Cardiac muscle cell (in vitro differentiated cells and primary cell): ENCODE results near the gene CACNG4. TPM values are rescaled to one million over a fixed set of nuclear protein-coding genes. Genes with fewer than 3 reads are reported as not detected.

ENCODE experiments used
- DNase-seq, 2 donors: peaks; one replicate each; pipeline versions ENCODE4 v3.0.0 to v3.0.0-alpha.2; 2010 to 2017; ENCODE audit warnings: low read depth in 1 of 2, low spot score in 1 of 2
- H3K27ac ChIP-seq: fragments of 200-600 bp; sonication (generic); 2 replicates; pipeline ENCODE4 v1.5.1; 2016
- H3K27me3 ChIP-seq: fragments of 200-600 bp; sonication (generic); 2 replicates; pipeline ENCODE4 v1.6.0; 2016; ENCODE audit warnings: control low read depth
- H3K36me3 ChIP-seq: fragments of 200-600 bp; sonication (generic); 2 replicates; pipeline ENCODE4 v1.5.1; 2016; ENCODE audit warnings: control low read depth
- H3K4me1 ChIP-seq: fragments of 200-600 bp; sonication (generic); 2 replicates; pipeline ENCODE4 v1.8.1; 2017; ENCODE audit warnings: low read depth, mild to moderate bottlenecking, mixed run types
- H3K4me3 ChIP-seq: fragments of 200-600 bp; sonication (generic); 2 replicates; pipeline ENCODE4 v1.5.1; 2016; ENCODE audit warnings: mild to moderate bottlenecking
- H3K9me3 ChIP-seq: fragments of 200-600 bp; sonication (generic); 2 replicates; pipeline ENCODE4 v1.5.1; 2017; ENCODE audit warnings: low read depth, mild to moderate bottlenecking, control low read depth
- polyA plus RNA-seq: library from polyadenylated mRNA; unstranded; fragments of >200 nt; fragmentation: Nextera tagmentation; extraction: Ambion mirVana; gene quantifications from 2 replicates; pipeline ENCODE4 v1.2.1, GENCODE V29; 2016
- total RNA-seq: library from RNA; depleted of rRNA; stranded (reverse); fragments of >200 nt; gene quantifications from 2 replicates; pipeline ENCODE4 v1.2.3, GENCODE V29; 2016
- TF ChIP-seq, protein P1 (sequence below): IDR thresholded peaks from 2 replicates; pipeline ENCODE4 v1.5.1; 2012; ENCODE audit warnings: low read depth, mild to moderate bottlenecking, low read length

Gene CACNG4
- total and polyA plus RNA-seq, 2 experiments from 2014 or later: 1.2 TPM

DNA sequence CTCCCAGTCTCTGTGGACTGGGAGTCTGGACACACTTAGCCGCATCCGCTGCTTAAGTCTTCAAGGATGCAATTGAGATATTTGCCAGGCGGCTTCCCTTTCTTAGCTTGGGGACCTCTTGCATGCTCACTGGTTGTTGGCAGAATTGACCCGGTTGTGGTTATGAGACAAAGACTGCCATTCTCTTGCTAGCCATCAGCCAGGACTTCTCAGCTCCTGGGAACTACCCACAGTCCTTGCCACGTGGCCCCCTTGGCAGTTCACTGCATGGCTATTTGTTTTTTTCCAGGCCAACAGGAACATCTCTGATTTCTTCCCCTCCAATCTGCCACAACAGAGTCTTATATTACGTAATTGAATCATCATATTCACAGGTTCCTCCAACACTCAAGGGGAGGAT lies 25.5 kb downstream of the CACNG4 start:
- Histone ChIP-seq H3K4me1 (no peaks in the 10 kb centered on the region), H3K9me3 (no peaks in the 10 kb centered on the region), H3K4me3 (no peak overlapping the region), H3K27ac (no peak overlapping the region), H3K36me3 (no peaks in the 10 kb centered on the region), H3K27me3 (no peaks in the 10 kb centered on the region)
- no peak for DNase-seq
- TF ChIP-seq, protein P1, sequence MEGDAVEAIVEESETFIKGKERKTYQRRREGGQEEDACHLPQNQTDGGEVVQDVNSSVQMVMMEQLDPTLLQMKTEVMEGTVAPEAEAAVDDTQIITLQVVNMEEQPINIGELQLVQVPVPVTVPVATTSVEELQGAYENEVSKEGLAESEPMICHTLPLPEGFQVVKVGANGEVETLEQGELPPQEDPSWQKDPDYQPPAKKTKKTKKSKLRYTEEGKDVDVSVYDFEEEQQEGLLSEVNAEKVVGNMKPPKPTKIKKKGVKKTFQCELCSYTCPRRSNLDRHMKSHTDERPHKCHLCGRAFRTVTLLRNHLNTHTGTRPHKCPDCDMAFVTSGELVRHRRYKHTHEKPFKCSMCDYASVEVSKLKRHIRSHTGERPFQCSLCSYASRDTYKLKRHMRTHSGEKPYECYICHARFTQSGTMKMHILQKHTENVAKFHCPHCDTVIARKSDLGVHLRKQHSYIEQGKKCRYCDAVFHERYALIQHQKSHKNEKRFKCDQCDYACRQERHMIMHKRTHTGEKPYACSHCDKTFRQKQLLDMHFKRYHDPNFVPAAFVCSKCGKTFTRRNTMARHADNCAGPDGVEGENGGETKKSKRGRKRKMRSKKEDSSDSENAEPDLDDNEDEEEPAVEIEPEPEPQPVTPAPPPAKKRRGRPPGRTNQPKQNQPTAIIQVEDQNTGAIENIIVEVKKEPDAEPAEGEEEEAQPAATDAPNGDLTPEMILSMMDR: no peak

DNA sequence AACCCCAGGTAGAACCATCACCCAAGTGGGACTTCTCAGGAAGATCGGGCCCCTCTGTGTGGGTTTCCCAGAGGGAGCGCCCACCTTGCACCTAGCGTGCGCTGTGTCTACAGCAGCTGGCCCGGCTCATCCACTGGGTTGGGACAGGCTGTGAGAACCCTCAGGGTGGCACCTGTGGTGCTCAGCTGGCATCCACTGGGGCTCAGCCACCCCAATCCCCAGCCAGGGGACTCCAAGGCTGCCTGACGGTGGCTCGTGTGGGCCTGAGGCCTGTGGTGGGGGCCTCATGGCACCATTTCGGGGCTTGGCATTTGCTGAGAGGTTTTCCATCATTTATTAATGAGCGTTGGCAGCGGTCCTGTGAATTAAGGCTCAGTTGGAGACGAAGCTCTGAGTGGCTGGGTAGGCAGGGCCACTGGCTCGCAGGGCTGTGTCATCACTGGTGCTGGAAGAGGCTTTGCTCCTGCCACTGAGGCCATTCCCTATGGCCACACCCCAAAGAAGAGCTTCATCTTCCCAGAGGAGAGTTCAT lies 28.5 kb downstream of the CACNG4 start:
- no peak overlapping the region for H3K4me3 ChIP-seq
- TF ChIP-seq, protein P1: no peak
- H3K9me3 ChIP-seq: no peaks in the 10 kb centered on the region
- DNase-seq: no peak
- no peaks in the 10 kb centered on the region for H3K4me1 ChIP-seq
- H3K36me3 ChIP-seq: no peaks in the 10 kb centered on the region
- no peak overlapping the region for H3K27ac ChIP-seq
- H3K27me3 ChIP-seq: no peaks in the 10 kb centered on the region

DNA sequence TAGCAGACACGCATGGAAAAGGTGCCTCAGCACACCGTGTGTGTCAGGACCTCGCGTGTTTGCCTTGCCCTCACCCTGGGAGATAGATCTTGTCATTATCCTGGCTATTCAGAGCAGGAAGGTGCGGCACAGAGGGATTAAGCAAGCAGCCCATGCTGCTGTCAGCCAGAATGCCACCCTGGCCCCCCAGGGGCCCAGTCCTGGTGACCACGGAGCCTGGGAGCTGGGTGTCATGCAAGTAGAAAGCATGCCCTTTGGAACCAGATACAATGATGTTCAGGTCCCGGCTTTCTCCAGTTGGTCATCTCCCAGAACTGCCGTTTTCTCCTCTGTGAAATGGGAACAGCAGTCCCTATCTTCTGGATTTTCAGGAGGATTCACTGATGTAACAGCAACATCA lies 29.9 kb downstream of the CACNG4 start:
- H3K27me3 ChIP-seq: no peaks in the 10 kb centered on the region
- H3K36me3 ChIP-seq: no peaks in the 10 kb centered on the region
- no peak overlapping the region for H3K27ac ChIP-seq
- no peaks in the 10 kb centered on the region for H3K4me1 ChIP-seq
- TF ChIP-seq, protein P1: no peak
- DNase-seq: no peak
- H3K9me3 ChIP-seq: no peaks in the 10 kb centered on the region
- no peak overlapping the region for H3K4me3 ChIP-seq

DNA sequence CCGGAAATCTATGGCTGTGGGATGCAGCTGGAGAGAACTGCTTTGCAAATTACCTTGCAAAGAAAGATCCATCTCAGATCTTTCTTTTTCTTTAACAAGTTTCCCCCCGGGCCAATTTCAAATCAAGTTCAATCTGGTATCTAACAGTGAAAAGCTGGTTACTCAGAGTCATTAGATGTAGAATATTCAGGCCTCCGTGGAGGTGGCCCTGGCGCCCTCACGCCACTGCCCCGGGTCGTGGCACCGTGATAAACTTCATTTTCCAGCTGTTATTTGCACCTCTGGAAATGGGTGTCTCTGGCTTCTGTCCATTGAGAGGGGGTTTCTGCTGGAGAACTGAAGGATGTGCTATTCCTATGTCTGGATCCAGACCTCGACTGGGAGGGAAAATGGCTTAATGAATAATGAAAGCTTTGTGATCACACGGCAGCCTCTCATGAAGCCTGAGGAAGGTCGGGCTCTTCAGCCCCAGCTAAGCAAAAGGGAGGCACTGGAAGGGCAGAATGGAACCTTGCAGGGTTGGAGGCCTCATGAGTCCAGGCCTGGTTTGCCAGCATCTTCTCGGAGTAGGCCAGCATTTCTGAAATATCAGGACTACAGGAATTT lies 30.5 kb downstream of the CACNG4 start:
- Histone ChIP-seq H3K4me1 (no peaks in the 10 kb centered on the region), H3K36me3 (no peaks in the 10 kb centered on the region), H3K27me3 (no peaks in the 10 kb centered on the region), H3K9me3 (no peaks in the 10 kb centered on the region), H3K4me3 (no peak overlapping the region), H3K27ac (no peak overlapping the region)
- DNase-seq: no peak
- TF ChIP-seq, protein P1: no peak

DNA sequence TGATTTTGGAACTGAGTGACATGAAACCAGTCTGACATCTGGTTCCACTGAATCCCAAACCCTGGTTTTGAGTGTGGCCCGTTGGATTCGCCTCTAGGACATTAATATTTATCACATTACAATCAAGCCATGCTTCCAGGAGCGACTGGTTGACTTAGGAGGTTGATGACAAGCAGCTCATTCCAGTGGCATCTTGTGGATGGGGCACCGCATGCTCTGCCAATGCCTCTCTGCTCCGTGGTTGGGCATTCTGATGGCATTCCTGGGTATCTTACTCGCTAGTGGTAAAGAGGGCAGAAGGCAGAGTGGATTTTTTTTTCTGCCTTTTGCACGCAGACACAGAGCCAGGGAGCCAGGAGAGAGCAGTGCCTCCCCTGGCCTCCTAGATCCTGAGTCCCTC lies 31.4 kb downstream of the CACNG4 start:
- TF ChIP-seq, protein P1: no peak
- no peaks in the 10 kb centered on the region for H3K36me3 ChIP-seq
- H3K9me3 ChIP-seq: no peaks in the 10 kb centered on the region
- no peak for DNase-seq
- H3K27ac ChIP-seq: no peak overlapping the region
- no peaks in the 10 kb centered on the region for H3K4me1 ChIP-seq
- H3K27me3 ChIP-seq: no peaks in the 10 kb centered on the region
- no peak overlapping the region for H3K4me3 ChIP-seq
